Skeletal muscle satellite cell (primary cell): ENCODE data around the gene AQP2.

ENCODE experiments used
- H3K27me3 ChIP-seq: 2 replicates; pipeline ENCODE4 v1.7.0; 2013; ENCODE audit warnings: low read length; ENCODE audit not compliant: control insufficient read depth, insufficient read depth
- H3K36me3 ChIP-seq: 2 replicates; pipeline ENCODE4 v1.7.0; 2013; ENCODE audit warnings: mild to moderate bottlenecking, control low read depth, low read length; ENCODE audit not compliant: insufficient read depth
- H3K4me1 ChIP-seq: 2 replicates; pipeline ENCODE4 v1.7.0; 2013; ENCODE audit warnings: low read length; ENCODE audit not compliant: control insufficient read depth, insufficient read depth
- H3K4me2 ChIP-seq: 2 replicates; pipeline ENCODE4 v1.7.0; 2013; ENCODE audit warnings: mild to moderate bottlenecking, low read length
- H3K4me3 ChIP-seq: 2 replicates; pipeline ENCODE4 v1.7.0; 2013; ENCODE audit warnings: low read length
- H3K9ac ChIP-seq: 2 replicates; pipeline ENCODE4 v1.7.0; 2013; ENCODE audit warnings: mild to moderate bottlenecking, low read depth, low read length, moderate library complexity
- H3K9me3 ChIP-seq: replicated peaks from 2 replicates; pipeline ENCODE4 v1.7.0; 2013; ENCODE audit warnings: mild to moderate bottlenecking, control low read depth, low read length

The AQP2 gene

GRCh38 chr12:49961993-49962764 is 11.6 kb downstream of the AQP2 start:
- Histone ChIP-seq H3K4me1 (peaks cover 28% of the 10 kb centered on the region), H3K4me3 (no peak overlapping the region), H3K27me3 (peaks cover 45% of the 10 kb centered on the region), H3K9me3 (no peaks in the 10 kb centered on the region), H3K9ac (no peak overlapping the region), H3K4me2 (no peak overlapping the region), H3K36me3 (no peaks in the 10 kb centered on the region)

DNA sequence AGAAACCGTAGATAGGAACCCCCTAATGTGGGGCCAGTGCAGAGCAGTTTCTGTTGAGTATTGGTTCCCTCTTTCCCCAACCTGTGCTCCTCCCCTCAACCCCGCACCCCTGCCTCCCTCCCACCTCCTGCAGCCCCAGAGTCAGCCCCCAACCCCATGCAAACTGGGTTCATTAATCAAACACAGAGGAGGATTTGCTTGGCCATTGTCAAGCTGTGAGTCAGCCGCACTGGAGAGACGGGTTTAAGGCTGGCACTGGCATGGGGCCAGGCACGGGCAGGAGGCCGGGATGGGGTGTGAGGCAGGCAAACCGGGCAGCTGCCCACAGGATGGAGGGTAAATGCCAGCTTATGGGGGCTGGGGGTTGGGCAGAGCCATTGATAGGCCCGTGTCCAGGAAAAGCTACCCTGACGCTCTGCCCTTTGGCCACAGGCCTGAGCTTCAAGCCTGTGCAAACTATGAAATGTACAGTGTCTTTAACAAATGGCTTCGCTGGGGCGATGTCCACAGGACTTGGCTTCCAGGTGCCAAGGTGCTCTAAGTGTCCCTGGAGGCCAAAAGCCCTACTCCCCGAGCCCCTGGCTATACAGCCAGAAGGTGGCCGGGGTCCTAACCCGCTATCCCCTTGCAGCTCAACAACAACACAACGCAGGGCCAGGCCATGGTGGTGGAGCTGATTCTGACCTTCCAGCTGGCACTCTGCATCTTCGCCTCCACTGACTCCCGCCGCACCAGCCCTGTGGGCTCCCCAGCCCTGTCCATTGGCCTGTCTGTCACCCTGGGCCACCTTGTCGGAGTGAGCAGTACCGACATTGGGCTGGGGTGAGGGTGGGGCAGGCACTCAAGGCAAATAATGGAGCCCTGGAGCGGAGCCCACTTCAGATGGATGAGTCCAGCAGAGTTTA is 12.6 kb downstream of the AQP2 start:
- Histone ChIP-seq H3K4me2 (no peak overlapping the region), H3K4me1 (peaks cover 34% of the 10 kb centered on the region), H3K36me3 (no peaks in the 10 kb centered on the region), H3K9ac (no peak overlapping the region), H3K4me3 (no peak overlapping the region), H3K9me3 (no peaks in the 10 kb centered on the region), H3K27me3 (peaks cover 41% of the 10 kb centered on the region)

DNA sequence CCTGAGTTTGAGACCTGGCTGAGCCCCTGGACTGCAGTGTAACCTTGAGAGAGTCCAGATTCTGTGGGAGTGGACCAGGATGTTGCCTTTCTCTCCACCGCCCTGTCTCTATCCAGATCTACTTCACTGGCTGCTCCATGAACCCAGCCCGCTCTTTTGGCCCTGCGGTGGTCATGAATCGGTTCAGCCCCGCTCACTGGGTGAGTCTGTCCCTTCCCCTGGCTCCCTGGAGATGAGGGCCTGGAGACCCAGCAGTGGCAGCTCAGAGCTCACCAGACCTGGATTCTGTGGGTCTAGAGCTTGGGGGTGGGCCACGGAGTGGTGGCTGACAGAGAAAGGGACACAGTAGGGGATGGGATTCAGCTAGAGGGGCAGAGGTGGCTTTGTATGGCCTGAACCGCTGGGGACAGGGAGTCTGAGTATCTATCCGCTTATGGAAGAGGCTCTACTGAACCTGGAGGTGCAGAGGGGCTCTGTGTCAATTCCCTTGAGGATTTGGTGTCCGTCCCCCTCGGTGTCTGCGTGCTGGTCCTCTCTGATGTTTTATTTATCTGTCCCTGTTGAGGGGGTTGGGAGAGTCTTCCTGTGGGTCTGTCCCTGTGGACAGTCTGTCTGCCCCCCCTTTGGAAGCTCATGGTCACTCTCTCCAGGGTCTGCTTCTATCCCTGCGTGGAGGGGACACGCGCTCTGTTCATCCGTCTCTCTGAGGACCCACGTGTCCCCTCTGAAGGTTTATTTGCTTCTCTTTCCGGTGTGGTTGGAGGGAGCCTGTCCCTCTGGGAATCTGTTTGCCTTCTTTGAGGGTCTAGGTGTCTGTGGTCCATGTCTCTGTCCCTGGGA is 13.7 kb downstream of the AQP2 start:
- H3K27me3 ChIP-seq: peaks cover 52% of the 10 kb centered on the region
- no peak overlapping the region for H3K9ac ChIP-seq
- no peak overlapping the region for H3K4me3 ChIP-seq
- H3K36me3 ChIP-seq: no peaks in the 10 kb centered on the region
- no peaks in the 10 kb centered on the region for H3K9me3 ChIP-seq
- no peak overlapping the region for H3K4me2 ChIP-seq
- H3K4me1 ChIP-seq: peaks cover 34% of the 10 kb centered on the region

GRCh38 chr12:49964849-49965624 is 14.5 kb downstream of the AQP2 start:
- H3K4me2 ChIP-seq: no peak overlapping the region
- H3K27me3 ChIP-seq: peaks cover 60% of the 10 kb centered on the region
- H3K9me3 ChIP-seq: no peaks in the 10 kb centered on the region
- H3K36me3 ChIP-seq: no peaks in the 10 kb centered on the region
- peaks cover 27% of the 10 kb centered on the region for H3K4me1 ChIP-seq
- H3K9ac ChIP-seq: no peak overlapping the region
- no peak overlapping the region for H3K4me3 ChIP-seq

DNA sequence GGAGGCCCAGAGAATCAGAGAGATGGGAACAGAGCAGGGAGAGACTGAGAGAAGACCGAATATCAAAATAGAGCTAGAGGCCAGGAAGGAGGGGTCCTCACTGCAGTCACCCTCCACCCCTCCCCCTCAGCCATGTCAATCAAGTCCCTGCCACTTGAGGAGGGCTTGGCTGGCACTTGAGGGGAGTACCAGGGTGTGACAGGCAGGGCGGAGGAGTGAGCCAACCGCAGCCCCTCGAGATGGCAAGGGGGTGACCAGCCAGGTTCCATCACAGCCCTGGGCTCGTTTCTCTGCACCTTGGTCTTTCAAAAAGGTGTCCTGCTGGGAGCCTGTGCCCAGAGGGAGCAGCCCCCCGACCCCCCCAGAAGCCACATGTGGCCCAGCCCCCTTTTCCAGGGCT is 15.3 kb downstream of the AQP2 start:
- Histone ChIP-seq H3K4me2 (no peak overlapping the region), H3K27me3 (peaks cover 56% of the 10 kb centered on the region), H3K9ac (no peak overlapping the region), H3K4me1 (peaks cover 24% of the 10 kb centered on the region), H3K9me3 (no peaks in the 10 kb centered on the region), H3K4me3 (no peak overlapping the region), H3K36me3 (no peaks in the 10 kb centered on the region)

DNA sequence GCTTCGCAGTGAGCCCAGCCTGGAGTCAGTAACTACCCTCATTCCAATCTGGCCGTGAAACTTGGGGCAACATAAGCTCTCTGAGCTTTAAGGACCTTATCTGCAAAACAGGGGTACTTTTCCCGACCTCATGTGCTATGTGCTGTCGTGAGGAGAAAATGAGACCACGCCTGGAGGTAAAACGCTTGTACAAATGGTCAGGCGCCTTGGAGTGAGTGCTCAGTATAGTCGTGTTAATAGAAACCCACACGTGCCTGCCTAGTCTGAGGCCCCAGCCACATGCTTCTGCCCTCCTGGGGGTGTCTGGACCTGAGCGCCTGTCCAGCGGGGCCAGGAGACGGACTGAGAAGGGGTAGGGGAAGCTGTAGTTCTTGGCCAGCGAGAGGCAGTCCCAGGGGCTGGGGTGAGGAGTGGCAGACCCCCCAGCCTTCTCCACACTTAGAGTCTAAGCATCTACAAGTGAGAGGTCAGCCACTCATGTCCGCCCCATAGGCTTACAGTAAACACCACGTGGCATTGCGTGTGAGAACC is 16.0 kb downstream of the AQP2 start:
- no peaks in the 10 kb centered on the region for H3K36me3 ChIP-seq
- H3K4me3 ChIP-seq: no peak overlapping the region
- no peak overlapping the region for H3K9ac ChIP-seq
- H3K4me1 ChIP-seq: peaks cover 18% of the 10 kb centered on the region
- H3K9me3 ChIP-seq: no peaks in the 10 kb centered on the region
- no peak overlapping the region for H3K4me2 ChIP-seq
- H3K27me3 ChIP-seq: peaks cover 55% of the 10 kb centered on the region

DNA sequence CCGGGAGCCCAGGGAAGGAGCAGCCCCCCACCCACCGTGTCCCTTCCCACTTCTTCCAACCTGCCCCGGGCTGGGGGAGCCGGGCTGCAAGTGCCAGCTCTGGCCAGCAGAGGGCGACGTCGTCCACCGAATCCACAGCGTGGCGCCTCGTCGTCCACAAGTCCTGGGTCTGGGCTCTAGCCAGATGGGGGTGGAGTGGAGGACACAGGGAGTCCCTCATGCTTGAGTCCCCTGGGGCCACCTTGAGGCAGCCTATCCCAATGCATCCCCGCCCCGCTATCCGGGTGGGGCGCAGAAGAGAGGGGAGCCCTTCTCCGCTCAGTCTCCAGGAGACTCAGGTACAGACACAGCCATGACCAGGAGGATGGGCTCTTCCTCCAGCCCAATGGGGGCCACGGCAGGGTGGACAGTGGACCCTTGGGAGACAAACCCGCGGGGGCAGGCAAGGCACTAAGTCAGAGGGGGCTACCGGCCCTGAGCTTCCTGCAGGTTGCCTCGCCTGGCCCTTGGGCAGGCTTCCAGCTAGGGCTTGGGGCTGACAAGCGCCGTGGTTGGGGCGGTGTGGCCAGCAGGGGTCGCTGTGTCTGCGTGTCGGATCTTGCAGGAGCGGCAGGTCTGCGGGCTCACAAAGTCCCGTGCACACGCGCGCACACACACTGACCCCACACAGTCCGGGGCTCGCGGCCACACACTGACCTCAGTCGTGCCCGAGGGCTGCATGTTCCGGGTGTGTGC is 16.7 kb downstream of the AQP2 start:
- Histone ChIP-seq H3K4me2 (peak overlapping the region; percentile 84), H3K27me3 (peaks cover 53% of the 10 kb centered on the region), H3K36me3 (no peaks in the 10 kb centered on the region), H3K9me3 (no peaks in the 10 kb centered on the region), H3K4me1 (peaks cover 18% of the 10 kb centered on the region), H3K4me3 (peak overlapping the region; percentile 64), H3K9ac (no peak overlapping the region)

DNA sequence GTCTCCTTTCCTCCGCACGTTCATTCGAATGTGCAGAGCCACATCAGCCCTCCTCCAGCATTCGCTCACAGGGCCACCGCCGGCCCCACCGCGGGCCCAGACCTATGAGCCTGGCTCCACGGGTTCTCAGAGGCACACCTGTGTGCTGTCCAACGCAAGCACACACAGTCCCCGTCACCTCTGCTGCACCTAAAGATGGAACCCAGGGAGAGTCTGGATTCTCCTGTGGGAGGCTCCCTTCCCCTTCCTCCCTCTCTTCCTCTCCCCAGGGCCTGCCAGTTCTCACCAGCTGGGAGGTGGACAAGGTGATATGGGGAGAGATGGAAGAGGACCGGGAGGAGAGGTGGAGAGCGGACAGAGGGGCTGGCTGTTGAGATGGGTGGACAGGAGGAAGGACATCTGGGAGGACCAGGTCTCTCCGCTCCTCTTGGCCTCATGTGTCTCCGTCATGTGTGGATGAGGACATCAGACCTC is 17.3 kb downstream of the AQP2 start:
- H3K4me2 ChIP-seq: peak overlapping the region; percentile 84
- H3K27me3 ChIP-seq: peaks cover 53% of the 10 kb centered on the region
- no peaks in the 10 kb centered on the region for H3K9me3 ChIP-seq
- peaks cover 14% of the 10 kb centered on the region for H3K4me1 ChIP-seq
- no peaks in the 10 kb centered on the region for H3K36me3 ChIP-seq
- H3K9ac ChIP-seq: no peak overlapping the region
- peak overlapping the region; percentile 64 for H3K4me3 ChIP-seq

DNA sequence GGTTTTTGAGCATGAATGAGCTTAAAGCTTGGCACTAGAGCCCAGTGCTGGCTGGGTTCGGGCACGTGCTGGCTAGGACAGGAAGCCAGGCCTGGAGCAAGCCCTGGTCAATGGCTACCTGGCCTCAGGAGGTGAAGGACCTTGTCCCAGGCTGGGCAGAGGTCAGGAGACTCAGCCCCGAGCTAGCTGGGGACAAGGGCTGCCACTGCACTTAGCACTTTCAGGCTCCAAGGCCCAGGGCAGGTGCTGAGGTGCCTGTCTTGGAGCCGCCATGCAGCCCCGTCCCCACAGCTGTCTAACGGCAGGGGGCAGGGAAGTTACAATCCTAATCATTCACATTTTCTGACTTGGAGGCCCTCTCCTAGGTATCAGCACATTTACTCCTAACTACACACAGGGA is 17.9 kb downstream of the AQP2 start:
- Histone ChIP-seq H3K4me2 (no peak overlapping the region), H3K4me1 (peaks cover 8% of the 10 kb centered on the region), H3K27me3 (peaks cover 53% of the 10 kb centered on the region), H3K9me3 (no peaks in the 10 kb centered on the region), H3K9ac (no peak overlapping the region), H3K36me3 (no peaks in the 10 kb centered on the region), H3K4me3 (no peak overlapping the region)

DNA sequence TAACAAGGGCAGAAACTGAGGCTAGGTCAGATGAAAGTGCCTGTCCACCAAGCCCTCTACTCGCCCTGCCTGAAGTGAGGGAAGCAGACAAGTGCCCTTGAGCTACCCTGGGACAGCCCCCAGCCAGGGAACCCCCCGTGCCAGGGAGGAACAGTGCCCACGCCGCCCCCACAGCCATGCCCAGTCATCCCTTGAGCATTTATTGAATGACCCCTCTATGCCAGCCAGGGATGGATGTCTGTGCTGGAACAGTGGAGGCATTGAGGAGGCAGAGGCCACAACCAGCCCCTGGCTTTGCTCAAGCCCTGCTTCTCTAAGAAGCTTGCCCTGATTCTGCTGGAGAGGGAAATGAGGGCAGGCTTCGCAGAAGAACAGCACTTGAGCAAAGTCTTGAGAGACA is 18.5 kb downstream of the AQP2 start:
- peaks cover 8% of the 10 kb centered on the region for H3K4me1 ChIP-seq
- no peak overlapping the region for H3K9ac ChIP-seq
- no peak overlapping the region for H3K4me2 ChIP-seq
- no peaks in the 10 kb centered on the region for H3K36me3 ChIP-seq
- H3K9me3 ChIP-seq: no peaks in the 10 kb centered on the region
- peaks cover 53% of the 10 kb centered on the region for H3K27me3 ChIP-seq
- H3K4me3 ChIP-seq: no peak overlapping the region
